Jurkat, Clone E6-1 (cell line): Measurements from ENCODE around the gene NKD2. TPM values are rescaled to one million over a fixed set of nuclear protein-coding genes. Genes with fewer than 3 reads are reported as not detected.
A peak's percentile ranks its signal among the peaks of the same experiment; 100 is the strongest.
"Not testable (repeated sequence)": the region's sequence is repeated elsewhere in the genome, so short reads cannot be mapped to it uniquely, and the experiment has no call there.

Experiments used
- DNase-seq: peaks from one replicate; pipeline ENCODE4 v3.0.0-alpha.2; 2011; ENCODE audit warnings: low read depth, low spot score
- H3K4me3 ChIP-seq: 2 replicates; pipeline ENCODE4 v1.5.1; 2011; ENCODE audit warnings: mild to moderate bottlenecking, low read length, control low read depth, moderate library complexity
- polyA plus RNA-seq: library from polyadenylated mRNA; unstranded; fragments of >200 nt; gene quantifications from one replicate; pipeline ENCODE4 v1.2.1, GENCODE V29; 2012; ENCODE audit warnings: missing spikeins; ENCODE audit not compliant: insufficient read length, insufficient read depth

The NKD2 gene
- polyA plus RNA-seq, result 176 TPM

- H3K4me3 ChIP-seq, result peak within 1 kb of the TSS; percentile 67
- no peak for DNase-seq
Measured at GRCh38 chr5:1008451-1009358, at the start of gene NKD2. Gene NKD2, plus strand, starts transcription at chr5:1008802. Its CDS starts 256 bp downstream, at chr5:1009058.

DNA sequence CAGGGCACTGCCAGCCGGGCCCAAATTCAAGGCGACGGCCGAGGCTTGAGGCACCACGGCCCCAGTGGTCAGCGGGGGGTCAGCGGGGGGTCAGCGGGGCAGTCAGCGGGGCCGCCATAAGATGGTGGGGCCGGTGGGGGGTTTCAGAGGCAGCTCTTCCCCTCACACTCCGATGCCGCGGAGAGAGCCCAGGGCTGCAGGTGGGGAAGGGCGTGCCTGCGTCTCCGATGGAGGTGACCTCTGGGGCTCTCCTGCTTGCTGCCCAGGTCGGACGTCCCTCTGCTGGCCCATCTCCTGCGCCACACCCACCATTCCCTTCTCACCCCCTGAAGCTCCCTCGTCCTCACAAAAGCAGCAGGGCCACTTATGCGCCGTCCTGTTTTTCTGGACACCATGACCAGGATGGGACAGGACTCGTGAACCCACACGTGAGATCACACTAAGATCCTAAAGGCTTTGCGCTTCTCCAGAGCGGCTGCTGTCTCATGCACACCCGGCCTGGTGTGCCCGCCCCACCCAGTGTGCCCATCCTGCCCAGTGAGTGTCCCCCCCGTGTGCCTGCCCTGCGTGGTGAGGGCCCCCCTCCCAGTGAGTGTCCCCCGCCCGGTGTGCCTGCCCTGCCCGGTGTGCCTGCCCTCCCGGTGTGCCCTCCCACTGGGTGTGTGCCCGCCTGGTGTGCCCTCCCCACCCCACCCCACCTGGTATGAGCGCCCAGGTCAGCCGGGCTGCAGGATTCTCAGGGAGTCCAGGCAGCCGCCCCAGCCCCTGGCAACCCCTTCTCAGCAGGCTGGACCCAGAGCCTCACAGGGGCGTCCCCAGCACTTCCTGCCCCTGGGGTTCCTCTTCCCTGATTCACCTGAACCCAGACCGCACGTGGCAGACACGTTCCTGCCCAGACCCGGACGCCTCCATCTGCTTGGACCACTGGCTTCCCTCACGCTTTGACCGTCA, 48.7 kb upstream of the NKD2 start:
- H3K4me3 ChIP-seq, result no peak overlapping the region
- DNase-seq, result no peak

- no peak overlapping the region for H3K4me3 ChIP-seq
- no peak for DNase-seq
Measured at GRCh38 chr5:960551-960950, 48.1 kb upstream of the NKD2 start.

DNA sequence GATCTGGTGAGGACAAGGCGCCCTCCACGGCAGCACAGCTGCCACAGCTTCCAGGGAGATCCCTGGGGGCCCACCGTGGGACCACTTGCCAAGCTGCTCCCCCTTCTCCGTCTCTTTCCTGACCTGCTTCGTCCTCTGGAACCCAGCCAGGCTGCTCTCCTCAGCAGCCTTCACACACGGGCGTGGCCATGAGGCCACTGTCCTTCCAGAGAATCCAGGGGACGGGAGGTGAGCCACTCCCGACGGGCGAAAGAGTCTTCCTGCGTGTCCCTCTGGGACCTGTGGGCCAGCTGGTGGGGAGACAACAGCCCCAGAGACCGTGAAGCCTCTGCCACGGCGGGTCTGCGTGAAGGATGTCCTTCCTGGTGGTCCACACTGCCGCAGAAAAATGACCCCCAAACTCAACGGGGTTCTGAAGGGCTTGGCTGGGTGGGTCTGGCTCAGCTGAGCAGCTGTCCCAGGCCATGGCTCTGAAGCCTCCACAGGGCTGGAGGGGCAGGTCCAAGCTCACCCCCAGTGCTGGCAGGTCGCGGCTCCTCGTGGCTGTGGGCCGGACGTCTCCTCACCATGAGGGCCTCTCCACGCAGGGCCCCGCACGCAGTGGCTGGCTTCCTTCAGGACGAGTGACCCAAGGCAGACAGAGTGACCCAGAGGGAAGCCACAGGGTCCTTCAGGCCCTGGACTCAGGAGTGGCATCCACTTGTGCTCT, 47.4 kb upstream of the NKD2 start:
- no peak for DNase-seq
- H3K4me3 ChIP-seq, result no peak overlapping the region

- no peak overlapping the region for H3K4me3 ChIP-seq
- DNase-seq, result no peak
Measured at GRCh38 chr5:961711-962240, 46.8 kb upstream of the NKD2 start.

GRCh38 chr5:962386-962785, 46.2 kb upstream of the NKD2 start:
- H3K4me3 ChIP-seq, result no peak overlapping the region
- no peak for DNase-seq

DNA sequence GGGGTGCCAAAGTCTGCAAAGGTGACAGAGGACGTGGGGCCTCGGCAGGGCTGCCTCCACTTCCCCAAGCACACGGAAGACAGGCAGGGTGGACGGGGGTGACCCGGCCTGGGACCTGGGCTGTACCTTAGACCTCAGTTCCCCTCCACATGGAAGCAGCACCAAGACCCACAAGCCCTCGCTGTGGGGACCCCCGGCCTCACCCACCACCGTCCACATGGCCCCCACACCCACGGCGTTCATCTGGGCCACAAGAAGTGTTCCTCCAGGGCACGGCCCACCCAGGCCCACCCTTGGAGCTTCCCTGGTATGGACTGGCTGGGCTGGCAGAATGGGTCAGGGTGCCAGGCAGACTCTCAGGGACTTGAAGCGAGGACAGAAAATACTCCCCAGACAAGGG, 45.8 kb upstream of the NKD2 start:
- H3K4me3 ChIP-seq, result peak overlapping the region; percentile 54
- DNase-seq, result no peak

DNA sequence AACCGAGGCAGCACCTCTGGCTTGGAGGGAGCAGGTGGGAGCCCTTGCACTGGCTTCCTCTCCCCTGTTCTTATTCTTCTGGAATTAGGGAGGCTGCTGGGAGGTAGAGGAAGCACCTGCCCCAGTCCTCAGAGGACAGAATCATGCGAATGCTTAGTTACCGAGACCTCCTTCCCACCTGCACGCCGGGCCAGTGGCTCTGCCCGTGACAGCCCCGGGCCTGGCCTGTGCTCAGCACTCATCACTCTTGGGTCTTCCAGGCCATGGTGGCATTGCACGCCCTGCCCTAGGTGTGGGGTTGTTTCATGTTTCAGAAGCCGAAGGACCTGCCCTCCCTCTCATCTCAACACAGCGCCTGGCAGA, 45.3 kb upstream of the NKD2 start:
- DNase-seq, result peak; percentile 55
- H3K4me3 ChIP-seq, result peak overlapping the region; percentile 54

DNA sequence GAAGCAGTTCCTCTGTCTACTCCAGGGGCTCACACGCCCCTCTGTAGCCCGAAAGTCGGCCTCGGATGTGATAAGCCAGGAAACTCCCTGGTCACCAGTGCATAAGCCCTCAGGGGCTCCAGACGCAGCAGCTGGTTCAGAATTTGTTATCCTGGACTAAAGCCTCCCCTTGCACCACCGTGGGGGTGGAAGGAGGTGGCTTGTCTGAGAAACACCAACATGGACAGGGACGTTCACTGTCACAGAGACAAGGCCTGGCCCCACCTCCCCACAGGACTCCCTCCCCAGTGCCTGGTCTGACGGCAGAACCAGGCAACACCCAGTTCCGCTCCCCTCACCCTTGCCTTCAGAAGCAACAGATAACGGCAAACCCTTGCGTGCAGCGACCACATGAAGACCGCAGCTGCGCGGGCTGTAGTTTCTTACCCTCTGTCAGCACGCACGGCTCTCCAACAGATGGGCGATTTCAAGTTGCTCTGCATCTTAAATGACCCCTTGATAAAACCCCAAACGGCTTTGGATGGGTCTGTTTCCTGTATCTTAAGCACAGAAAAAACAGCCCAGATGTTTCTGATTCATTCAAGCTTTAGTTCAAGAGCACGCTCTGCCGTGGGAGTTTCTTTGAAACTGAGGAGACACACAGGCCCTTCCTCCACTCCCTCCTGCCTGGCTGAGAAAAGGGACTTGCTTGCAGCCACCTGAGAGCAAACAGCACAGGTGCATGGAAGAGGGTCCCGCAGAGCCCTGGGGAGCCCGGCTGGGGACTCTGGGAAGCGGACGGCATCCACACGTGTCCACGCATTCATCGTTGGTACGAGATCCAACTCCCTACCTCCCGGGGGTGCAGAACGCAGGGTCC, 44.7 kb upstream of the NKD2 start:
- H3K4me3 ChIP-seq, result peak overlapping the region; percentile 54
- DNase-seq, result peak; percentile 100

DNA sequence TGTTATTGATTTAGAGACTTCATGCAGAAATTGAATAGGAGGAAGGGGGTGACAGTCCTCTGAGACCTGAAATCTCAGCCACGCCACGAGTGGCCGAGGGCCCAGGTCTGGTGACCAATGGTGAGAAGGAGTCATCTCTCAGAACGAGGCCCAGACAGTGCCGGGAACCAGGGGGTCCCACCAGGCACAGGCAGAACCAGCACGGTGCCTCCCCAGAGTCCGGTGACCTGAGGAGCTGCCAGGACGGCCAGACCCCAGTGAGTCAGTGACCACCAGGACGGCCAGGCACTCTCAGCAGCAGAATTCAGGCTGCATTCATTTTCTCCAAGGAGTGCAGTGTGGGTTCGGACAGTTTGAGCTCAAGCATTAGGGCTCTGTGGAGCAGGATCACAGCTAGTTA, 43.8 kb upstream of the NKD2 start:
- peak overlapping the region; percentile 54 for H3K4me3 ChIP-seq
- no peak for DNase-seq

- DNase-seq, result no peak
- H3K4me3 ChIP-seq, result no peak overlapping the region
Measured at GRCh38 chr5:965604-966344, 42.8 kb upstream of the NKD2 start.

- DNase-seq, result no peak
- no peak overlapping the region for H3K4me3 ChIP-seq
Measured at GRCh38 chr5:966345-966710, 42.3 kb upstream of the NKD2 start.

- no peak for DNase-seq
Measured at GRCh38 chr5:966941-967340, 41.7 kb upstream of the NKD2 start.

DNA sequence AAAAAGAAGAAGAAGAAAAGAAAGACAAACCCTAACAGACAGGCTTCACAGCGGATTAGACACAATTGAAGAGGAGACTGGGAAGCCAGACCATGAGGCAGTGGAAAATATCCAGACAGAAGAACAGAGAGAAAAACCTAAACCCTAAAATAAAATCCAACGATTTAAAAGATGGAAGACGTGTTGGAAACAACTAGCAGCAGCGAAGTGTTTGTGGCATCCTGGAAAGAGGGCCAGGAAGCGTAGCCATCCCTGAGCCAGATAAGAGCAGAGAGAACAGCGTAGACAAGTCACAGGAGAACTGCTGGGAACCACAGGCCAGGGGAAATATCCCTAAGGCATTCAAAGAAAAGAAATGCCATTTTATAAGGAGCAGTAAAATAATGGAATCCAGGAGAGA, 39.7 kb upstream of the NKD2 start:
- H3K4me3 ChIP-seq, result no peak overlapping the region
- no peak for DNase-seq

More at GRCh38 chr5:966941-967340, 41.7 kb upstream of the NKD2 start:
- no peak overlapping the region for H3K4me3 ChIP-seq

GRCh38 chr5:969408-969839, 39.2 kb upstream of the NKD2 start:
- no peak for DNase-seq
- no peak overlapping the region for H3K4me3 ChIP-seq

GRCh38 chr5:972575-972974, 36.0 kb upstream of the NKD2 start:
- DNase-seq, H3K4me3 ChIP-seq: not testable (repeated sequence)

DNA sequence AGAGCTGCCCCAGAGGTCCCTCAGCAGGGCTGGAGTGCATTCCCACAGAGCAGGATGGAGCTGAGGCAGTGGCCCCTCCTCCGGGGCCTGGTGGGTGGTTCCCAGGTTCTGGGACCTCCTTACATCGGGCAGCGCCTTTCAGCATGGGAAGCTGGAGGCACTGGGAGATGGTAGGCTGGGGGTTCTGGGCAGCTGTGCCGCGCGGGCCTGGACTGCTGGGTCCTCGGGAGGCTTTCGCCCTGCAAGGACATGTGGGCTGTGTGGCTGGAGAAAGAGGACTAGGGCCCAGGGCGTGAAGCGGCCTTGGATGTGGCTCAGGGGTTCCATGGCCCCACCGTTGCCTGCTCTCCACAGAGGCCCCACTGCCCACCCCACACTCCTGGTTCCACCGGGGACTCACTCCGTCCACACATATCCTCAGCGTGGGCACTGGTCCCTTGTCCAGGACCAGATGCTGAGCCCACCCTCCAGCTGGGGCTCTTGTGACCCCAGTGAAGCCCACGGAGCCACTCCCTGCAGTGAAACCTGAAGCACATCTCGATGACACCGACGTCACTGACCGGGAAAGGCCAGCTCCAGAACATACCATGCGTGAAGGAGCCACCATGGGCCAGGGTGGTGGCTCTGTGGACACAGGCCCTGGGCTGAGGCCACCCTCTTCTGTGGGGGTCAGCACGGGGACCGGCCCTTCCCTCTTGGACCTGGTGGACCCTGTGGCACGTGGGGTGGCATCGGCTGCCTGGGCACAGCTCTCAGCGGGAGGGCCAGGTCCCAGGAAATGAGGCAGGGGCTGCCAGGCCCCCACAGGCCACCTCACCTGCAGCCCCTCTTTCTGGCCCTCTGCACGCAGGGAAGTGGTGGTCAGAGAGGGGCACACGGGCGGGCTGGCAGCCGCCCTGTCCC, 31.5 kb upstream of the NKD2 start:
- no peak overlapping the region for H3K4me3 ChIP-seq
- no peak for DNase-seq
